HepG2 (cell line): ENCODE data around the gene ATP6V0A1. TPM values are rescaled to one million over a fixed set of nuclear protein-coding genes. Genes with fewer than 3 reads are reported as not detected.
A peak's percentile ranks its signal among the peaks of the same experiment; 100 is the strongest.
"Not testable (repeated sequence)": the region's sequence is repeated elsewhere in the genome, so short reads cannot be mapped to it uniquely, and the experiment has no call there.

Experiments
- ATAC-seq: fragments of 200-7000 bp; cut with Tn5 transposase; 3 replicates; pipeline ENCODE4 v1.9.1; 2020; ENCODE audit warnings: mild to moderate bottlenecking, moderate library complexity
- BruUV-seq: library from RNA; stranded (reverse); fragments of 400-500 nt; replicated peaks from 2 replicates; lab custom pipeline; 2021; lab: Mats Ljungman, UMichigan
- CTCF ChIA-PET: fragments of 300-600 bp; formaldehyde crosslinking; extraction: SDS; loops from one replicate; lab custom pipeline; 2021; ENCODE audit warnings: low total read pairs, inconsistent platforms, low intra/inter-chr PET ratio; lab: Yijun Ruan, JAX
- POLR2A ChIA-PET: fragments of 350-600 bp; sonication (Branson Sonifier 250); formaldehyde crosslinking; loops from one replicate; lab custom pipeline; 2020; ENCODE audit warnings: antibody characterized with exemption, inconsistent platforms; lab: Yijun Ruan, JAX
- DNase-seq: peaks from one replicate; pipeline ENCODE4 v3.0.0-alpha.2; 2015; ENCODE audit warnings: low spot score
- FAIRE-seq: peaks from 3 replicates; lab custom pipeline; 2011; peaks lifted over from hg19 to GRCh38; lab: Jason Lieb, UNC
- H2AFZ ChIP-seq: one replicate; pipeline ENCODE4 v1.6.1; 2011; ENCODE audit warnings: low read length, inconsistent platforms
- H3K27ac ChIP-seq: fragments of 300-600 bp; 3 replicates; pipeline ENCODE4 v1.8.0; 2011; ENCODE audit warnings: mixed run types, mild to moderate bottlenecking, mixed read lengths, low read length, inconsistent platforms; ENCODE audit not compliant: insufficient read depth; ENCODE audit errors: extremely low read length
- H3K27me3 ChIP-seq, 2 experiments: fragments of 200-600 bp in 1 of 2; 2 replicates in 1 of 2; 3 replicates in 1 of 2; pipeline versions ENCODE4 v1.6.0 to v1.8.0; 2011; ENCODE audit warnings: low read length in 2 of 2, mild to moderate bottlenecking in 2 of 2, moderate library complexity in 2 of 2, inconsistent platforms in 1 of 2; ENCODE audit not compliant: insufficient read depth in 2 of 2, control insufficient read depth in 1 of 2
- H3K36me3 ChIP-seq, 2 experiments: fragments of 200-600 bp in 1 of 2; replicated peaks in 1 of 2; 2 replicates in 1 of 2; 3 replicates in 1 of 2; pipeline versions ENCODE4 v1.5.1 to v1.8.0; 2011; ENCODE audit warnings: low read length in 2 of 2, inconsistent platforms in 1 of 2; ENCODE audit not compliant: insufficient read depth in 2 of 2, control insufficient read depth in 1 of 2
- H3K4me1 ChIP-seq: 2 replicates; pipeline ENCODE4 v1.5.1; 2012; ENCODE audit warnings: low read length, inconsistent platforms; ENCODE audit not compliant: insufficient read depth
- H3K4me2 ChIP-seq: 2 replicates; pipeline ENCODE4 v1.6.0; 2011; ENCODE audit warnings: low read depth, low read length, inconsistent platforms
- H3K4me3 ChIP-seq, 3 experiments: fragments of 200-600 bp in 1 of 3; sonication (generic), shearing (Covaris generic) in 1 of 3; replicated peaks in 1 of 3; 2 replicates each; pipeline ENCODE4 v1.5.1; 2011 to 2016; ENCODE audit warnings: low read length in 3 of 3, inconsistent platforms in 2 of 3, low read depth in 2 of 3, mild to moderate bottlenecking in 2 of 3, control low read depth in 1 of 3, mixed read lengths in 1 of 3; ENCODE audit not compliant: insufficient read depth in 1 of 3
- H3K79me2 ChIP-seq: one replicate; pipeline ENCODE4 v1.6.1; 2011; ENCODE audit warnings: low read length, inconsistent platforms; ENCODE audit not compliant: insufficient read depth
- H3K9ac ChIP-seq: 2 replicates; pipeline ENCODE4 v1.6.0; 2011; ENCODE audit warnings: mild to moderate bottlenecking, low read depth, low read length, inconsistent platforms; ENCODE audit not compliant: insufficient read depth
- H3K9me3 ChIP-seq: 2 replicates; pipeline ENCODE4 v1.5.1; 2012; ENCODE audit warnings: mild to moderate bottlenecking, low read length
- H4K20me1 ChIP-seq: 2 replicates; pipeline ENCODE4 v1.6.0; 2011; ENCODE audit warnings: inconsistent platforms, mild to moderate bottlenecking, low read length, moderate library complexity; ENCODE audit not compliant: insufficient read depth
- CBX5 ChIP-seq: sonication (generic); formaldehyde crosslinking; IDR thresholded peaks from 2 replicates; pipeline ENCODE4 v1.4.0; 2020; ENCODE audit warnings: missing genetic modification reagents, borderline replicate concordance
- ELF3 ChIP-seq: IDR thresholded peaks from 2 replicates; pipeline ENCODE4 v1.6.1; 2016; ENCODE audit warnings: missing genetic modification reagents, missing compliant biosample characterization
- ETV5 ChIP-seq: IDR thresholded peaks from 2 replicates; pipeline ENCODE4 v1.6.1; 2018; ENCODE audit warnings: missing biosample characterization, missing genetic modification reagents, inconsistent platforms, borderline replicate concordance
- HOXA3 ChIP-seq: sonication (generic); formaldehyde crosslinking; IDR thresholded peaks from 2 replicates; pipeline ENCODE4 v1.5.0; 2020; ENCODE audit warnings: missing genetic modification reagents
- KLF16 ChIP-seq, 2 experiments: sonication (generic) in 1 of 2; formaldehyde crosslinking in 1 of 2; IDR thresholded peaks; 2 replicates each; pipeline versions ENCODE4 v1.6.1 to v1.8.0; 2016 to 2023; ENCODE audit warnings: missing genetic modification reagents in 2 of 2, missing compliant biosample characterization in 1 of 2
- POLR2A ChIP-seq, 2 experiments: IDR thresholded peaks; 2 replicates each; pipeline ENCODE4 v1.6.1; 2011; ENCODE audit warnings: low read depth in 2 of 2, low read length in 2 of 2, mild to moderate bottlenecking in 1 of 2, moderate library complexity in 1 of 2; ENCODE audit not compliant: insufficient read depth in 1 of 2
- POLR2G ChIP-seq: fragments of 200-400 bp; formaldehyde crosslinking; IDR thresholded peaks from 2 replicates; pipeline ENCODE4 v1.6.1; 2018; ENCODE audit warnings: mild to moderate bottlenecking, low read depth, low read length, moderate library complexity
- SAP130 ChIP-seq: IDR thresholded peaks from 2 replicates; pipeline ENCODE4 v1.6.1; 2016; ENCODE audit warnings: low read depth
- SP5 ChIP-seq: IDR thresholded peaks from 2 replicates; pipeline ENCODE4 v1.6.1; 2016; ENCODE audit warnings: low read depth, borderline replicate concordance
- YEATS4 ChIP-seq: sonication (generic); formaldehyde crosslinking; IDR thresholded peaks from 2 replicates; pipeline ENCODE4 v1.4.0; 2020; ENCODE audit warnings: missing genetic modification reagents, borderline replicate concordance
- ZNF766 ChIP-seq: sonication (generic); formaldehyde crosslinking; IDR thresholded peaks from 2 replicates; pipeline ENCODE4 v1.5.0; 2020; ENCODE audit warnings: missing genetic modification reagents, borderline replicate concordance
- WGBS: methylation state at CpG from one replicate; pipeline ENCODE4 v1.1.6; 2017; ENCODE audit warnings: low lambda C conversion rate; 5-methylcytosine and 5-hydroxymethylcytosine counted together
- in situ Hi-C: cut with HindIII; loops from 2 replicates; pipeline ENCODE4 v1.10.0; 2017; ENCODE audit warnings: low pct_unique_long_range_greater_than_20kb; ENCODE audit not compliant: extremely low pct_ligation_motif_present
- intact Hi-C: fragments of 100-400 bp; cut with micrococcal nuclease; formaldehyde crosslinking; loops from one replicate; pipeline ENCODE4 v1.10.0; 2022; ENCODE audit not compliant: unreplicated experiment
- polyA plus RNA-seq, 8 experiments: library from polyadenylated mRNA; depleted of rRNA in 3 of 8; stranded (reverse) in 7 of 8; unstranded in 1 of 8; fragments of >200 nt; fragmentation: Illumina TruSeq in 4 of 8; extraction: Trizol in 4 of 8; gene quantifications; 2 replicates each; pipeline versions ENCODE4 v1.2.1 to v1.2.3, GENCODE V29; 2011 to 2016; ENCODE audit warnings: low read depth in 4 of 8, missing spikeins in 1 of 8, mixed read lengths in 1 of 8; ENCODE audit not compliant: insufficient read depth in 1 of 8
- total RNA-seq, 5 experiments: library from RNA; depleted of rRNA; stranded (reverse); fragments of >200 nt; fragmentation: Illumina TruSeq; extraction: Trizol; gene quantifications; 2 replicates each; pipeline ENCODE4 v1.2.3, GENCODE V29; 2016; ENCODE audit warnings: low read depth in 1 of 5
- TF ChIP-seq, protein P1 (sequence below): sonication (generic); formaldehyde crosslinking; IDR thresholded peaks from 2 replicates; pipeline ENCODE4 v1.4.0; 2020; ENCODE audit warnings: missing genetic modification reagents
- TF ChIP-seq, protein P2 (sequence below): sonication (generic); IDR thresholded peaks from 2 replicates; pipeline ENCODE4 v1.6.1; 2016; ENCODE audit warnings: low read depth, borderline replicate concordance
- TF ChIP-seq, protein P3 (sequence below): sonication (generic); formaldehyde crosslinking; IDR thresholded peaks from 2 replicates; pipeline ENCODE4 v1.5.1; 2020; ENCODE audit warnings: mild to moderate bottlenecking, missing genetic modification reagents, moderate library complexity

The ATP6V0A1 gene
- total and polyA plus RNA-seq, 2 of the 13 experiments (the other 11 are each of a cell fraction or from before 2014, with no cell fraction given) = 27.9 to 54.1 TPM

DNA sequence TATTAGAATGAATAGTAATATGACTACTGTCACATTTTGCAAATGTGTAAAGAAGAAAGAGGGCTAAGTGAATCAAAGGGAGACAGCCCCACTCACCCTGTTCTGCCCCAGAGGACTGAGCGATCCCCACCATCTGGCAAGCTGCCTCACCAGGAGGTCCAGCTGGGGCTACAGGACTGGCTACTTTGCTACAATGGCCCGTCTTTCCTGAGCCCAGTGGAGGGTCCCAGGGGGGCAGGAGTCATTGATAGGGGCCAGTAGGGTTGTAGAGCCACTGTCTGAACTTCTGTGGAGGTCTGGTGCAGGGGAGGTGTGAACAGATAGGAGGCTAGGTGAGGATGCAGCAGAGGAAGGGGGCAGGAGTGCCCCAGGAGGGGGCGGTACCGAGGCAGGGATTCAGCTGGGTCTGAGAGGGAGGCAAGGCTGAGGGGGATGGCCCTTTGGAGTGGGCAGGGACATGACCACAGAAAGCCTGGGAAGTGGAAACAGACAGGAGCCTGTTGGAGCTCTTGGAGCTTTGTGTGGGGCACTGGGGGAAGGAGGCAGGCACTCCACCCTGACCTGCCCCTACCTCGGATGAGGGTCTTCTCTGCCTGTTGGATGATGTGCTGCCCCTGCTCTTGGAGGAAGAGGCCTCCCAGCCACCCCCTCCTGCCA, 97.4 kb downstream of the ATP6V0A1 start:
- ATAC-seq (peak; percentile 77), FAIRE-seq (peak; percentile 98), DNase-seq (peak; percentile 71)
- H3K79me2 ChIP-seq = peaks cover 18% of the 10 kb centered on the region
- H4K20me1 ChIP-seq, H3K9ac ChIP-seq, H3K36me3 ChIP-seq, H3K27me3 ChIP-seq, CTCF ChIA-PET, H3K9me3 ChIP-seq, intact Hi-C loops, BruUV-seq, POLR2A ChIA-PET, H2AFZ ChIP-seq, H3K27ac ChIP-seq, in situ Hi-C loops: not testable (repeated sequence)
- peak overlapping the region; percentile 100 for H3K4me2 ChIP-seq
- peaks cover 48% of the 10 kb centered on the region for H3K4me1 ChIP-seq
- 40% methylated on average over 5 of the region's 5 CpGs for WGBS
- H3K4me3 ChIP-seq = peak overlapping the region in 1 of 3 experiments; percentile 26; a peak in 1 of 6 replicates
- TF ChIP-seq YEATS4 (CRISPR knock-in tag) = 0 out of 2 replicates have a peak, but pooled peaks have one; percentile 31
- peak; percentile 45; the same call in 1 of the 2 replicates for TF ChIP-seq HOXA3 (CRISPR knock-in tag)
- 0 out of 2 replicates have a peak, but pooled peaks have one; percentile 5 for TF ChIP-seq ZNF766
- TF ChIP-seq CBX5 (CRISPR knock-in tag) = 0 out of 2 replicates have a peak, but pooled peaks have one; percentile 15
- 0 out of 4 replicates have a peak, but pooled peaks of 1 of the 2 experiments have one; percentile 34 for TF ChIP-seq KLF16 (CRISPR knock-in tag; IDR thresholded peaks at IDR 0.05)
- 0 out of 2 replicates have a peak, but pooled peaks have one; percentile 21 for TF ChIP-seq ETV5 (CRISPR knock-in tag)
- 0 out of 2 replicates have a peak, but pooled peaks have one; percentile 28 for TF ChIP-seq ELF3 (CRISPR knock-in tag)
- TF ChIP-seq SP5 = 0 out of 2 replicates have a peak, but pooled peaks have one; percentile 16
- TF ChIP-seq, protein P1, sequence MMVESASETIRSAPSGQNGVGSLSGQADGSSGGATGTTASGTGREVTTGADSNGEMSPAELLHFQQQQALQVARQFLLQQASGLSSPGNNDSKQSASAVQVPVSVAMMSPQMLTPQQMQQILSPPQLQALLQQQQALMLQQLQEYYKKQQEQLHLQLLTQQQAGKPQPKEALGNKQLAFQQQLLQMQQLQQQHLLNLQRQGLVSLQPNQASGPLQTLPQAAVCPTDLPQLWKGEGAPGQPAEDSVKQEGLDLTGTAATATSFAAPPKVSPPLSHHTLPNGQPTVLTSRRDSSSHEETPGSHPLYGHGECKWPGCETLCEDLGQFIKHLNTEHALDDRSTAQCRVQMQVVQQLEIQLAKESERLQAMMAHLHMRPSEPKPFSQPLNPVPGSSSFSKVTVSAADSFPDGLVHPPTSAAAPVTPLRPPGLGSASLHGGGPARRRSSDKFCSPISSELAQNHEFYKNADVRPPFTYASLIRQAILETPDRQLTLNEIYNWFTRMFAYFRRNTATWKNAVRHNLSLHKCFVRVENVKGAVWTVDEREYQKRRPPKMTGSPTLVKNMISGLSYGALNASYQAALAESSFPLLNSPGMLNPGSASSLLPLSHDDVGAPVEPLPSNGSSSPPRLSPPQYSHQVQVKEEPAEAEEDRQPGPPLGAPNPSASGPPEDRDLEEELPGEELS (CRISPR knock-in tag) = 0 out of 2 replicates have a peak, but pooled peaks have one; percentile 29
- peak in 1 of 2 experiments; percentile 30; a peak in 1 of 4 replicates for TF ChIP-seq POLR2A (IDR thresholded peaks at IDR 0.05; ENCODE audit: insufficient read depth in 1 of 2, low read depth in 2 of 2, low read length in 2 of 2)
- TF ChIP-seq, protein P2, sequence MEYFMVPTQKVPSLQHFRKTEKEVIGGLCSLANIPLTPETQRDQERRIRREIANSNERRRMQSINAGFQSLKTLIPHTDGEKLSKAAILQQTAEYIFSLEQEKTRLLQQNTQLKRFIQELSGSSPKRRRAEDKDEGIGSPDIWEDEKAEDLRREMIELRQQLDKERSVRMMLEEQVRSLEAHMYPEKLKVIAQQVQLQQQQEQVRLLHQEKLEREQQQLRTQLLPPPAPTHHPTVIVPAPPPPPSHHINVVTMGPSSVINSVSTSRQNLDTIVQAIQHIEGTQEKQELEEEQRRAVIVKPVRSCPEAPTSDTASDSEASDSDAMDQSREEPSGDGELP = peak; percentile 59; the same call in 1 of the 2 replicates
- TF ChIP-seq, protein P3, sequence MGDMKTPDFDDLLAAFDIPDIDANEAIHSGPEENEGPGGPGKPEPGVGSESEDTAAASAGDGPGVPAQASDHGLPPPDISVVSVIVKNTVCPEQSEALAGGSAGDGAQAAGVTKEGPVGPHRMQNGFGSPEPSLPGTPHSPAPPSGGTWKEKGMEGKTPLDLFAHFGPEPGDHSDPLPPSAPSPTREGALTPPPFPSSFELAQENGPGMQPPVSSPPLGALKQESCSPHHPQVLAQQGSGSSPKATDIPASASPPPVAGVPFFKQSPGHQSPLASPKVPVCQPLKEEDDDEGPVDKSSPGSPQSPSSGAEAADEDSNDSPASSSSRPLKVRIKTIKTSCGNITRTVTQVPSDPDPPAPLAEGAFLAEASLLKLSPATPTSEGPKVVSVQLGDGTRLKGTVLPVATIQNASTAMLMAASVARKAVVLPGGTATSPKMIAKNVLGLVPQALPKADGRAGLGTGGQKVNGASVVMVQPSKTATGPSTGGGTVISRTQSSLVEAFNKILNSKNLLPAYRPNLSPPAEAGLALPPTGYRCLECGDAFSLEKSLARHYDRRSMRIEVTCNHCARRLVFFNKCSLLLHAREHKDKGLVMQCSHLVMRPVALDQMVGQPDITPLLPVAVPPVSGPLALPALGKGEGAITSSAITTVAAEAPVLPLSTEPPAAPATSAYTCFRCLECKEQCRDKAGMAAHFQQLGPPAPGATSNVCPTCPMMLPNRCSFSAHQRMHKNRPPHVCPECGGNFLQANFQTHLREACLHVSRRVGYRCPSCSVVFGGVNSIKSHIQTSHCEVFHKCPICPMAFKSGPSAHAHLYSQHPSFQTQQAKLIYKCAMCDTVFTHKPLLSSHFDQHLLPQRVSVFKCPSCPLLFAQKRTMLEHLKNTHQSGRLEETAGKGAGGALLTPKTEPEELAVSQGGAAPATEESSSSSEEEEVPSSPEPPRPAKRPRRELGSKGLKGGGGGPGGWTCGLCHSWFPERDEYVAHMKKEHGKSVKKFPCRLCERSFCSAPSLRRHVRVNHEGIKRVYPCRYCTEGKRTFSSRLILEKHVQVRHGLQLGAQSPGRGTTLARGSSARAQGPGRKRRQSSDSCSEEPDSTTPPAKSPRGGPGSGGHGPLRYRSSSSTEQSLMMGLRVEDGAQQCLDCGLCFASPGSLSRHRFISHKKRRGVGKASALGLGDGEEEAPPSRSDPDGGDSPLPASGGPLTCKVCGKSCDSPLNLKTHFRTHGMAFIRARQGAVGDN (CRISPR knock-in tag) = peak; percentile 25
- peak; percentile 54; the same call in 1 of the 2 replicates for TF ChIP-seq SAP130 (CRISPR knock-in tag)
- 0 out of 2 replicates have a peak, but pooled peaks have one; percentile 20 for TF ChIP-seq POLR2G
